Amygdala (tissue), 56 donors: ENCODE measurements around the gene CLN6.
"Not testable (repeated sequence)": the region's sequence is repeated elsewhere in the genome, so short reads cannot be mapped to it uniquely, and the experiment has no call there.

Experiments
- DNase-seq, 56 donors: peaks; one replicate each; lab custom pipeline; 2025; lab: John Stamatoyannopoulos, UW

Gene CLN6

DNA sequence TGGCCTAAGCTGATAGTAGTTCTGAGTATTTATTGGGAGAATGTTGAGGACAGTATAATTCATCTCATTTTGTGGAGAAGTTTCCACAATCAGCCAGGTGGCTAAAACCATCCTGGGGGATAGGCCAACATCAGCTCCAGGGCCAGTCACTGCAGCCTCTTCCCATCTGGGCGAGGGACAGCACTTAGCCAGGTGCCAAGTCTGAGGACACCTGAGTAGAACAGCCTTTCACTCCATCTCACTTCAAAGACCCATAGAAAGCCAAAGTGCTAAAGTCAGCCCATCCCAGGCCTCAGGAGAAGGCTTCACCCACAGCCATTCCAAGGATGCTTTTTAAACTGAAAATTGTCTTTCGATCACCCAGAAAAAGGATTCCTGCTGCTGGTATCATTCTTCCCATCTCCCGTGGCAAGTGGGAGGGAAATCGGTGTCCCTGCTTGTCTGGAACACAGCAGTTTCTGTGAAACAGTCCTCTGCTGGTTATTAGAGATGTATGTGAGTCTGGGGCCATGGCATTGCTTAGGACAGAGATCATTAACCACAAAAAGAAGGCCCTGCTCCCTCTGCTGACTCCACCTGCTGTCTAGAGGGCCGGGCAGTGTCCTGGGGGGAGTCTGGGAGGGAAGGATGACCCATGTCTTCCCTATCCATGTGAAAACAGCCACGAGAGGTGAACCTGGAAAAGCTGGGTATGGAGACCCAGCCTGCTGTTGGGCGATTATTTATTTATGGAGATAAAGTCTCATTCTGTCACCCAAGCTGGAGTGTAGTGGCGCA lies 34.0 kb downstream of the CLN6 start:
- no peak for DNase-seq

DNA sequence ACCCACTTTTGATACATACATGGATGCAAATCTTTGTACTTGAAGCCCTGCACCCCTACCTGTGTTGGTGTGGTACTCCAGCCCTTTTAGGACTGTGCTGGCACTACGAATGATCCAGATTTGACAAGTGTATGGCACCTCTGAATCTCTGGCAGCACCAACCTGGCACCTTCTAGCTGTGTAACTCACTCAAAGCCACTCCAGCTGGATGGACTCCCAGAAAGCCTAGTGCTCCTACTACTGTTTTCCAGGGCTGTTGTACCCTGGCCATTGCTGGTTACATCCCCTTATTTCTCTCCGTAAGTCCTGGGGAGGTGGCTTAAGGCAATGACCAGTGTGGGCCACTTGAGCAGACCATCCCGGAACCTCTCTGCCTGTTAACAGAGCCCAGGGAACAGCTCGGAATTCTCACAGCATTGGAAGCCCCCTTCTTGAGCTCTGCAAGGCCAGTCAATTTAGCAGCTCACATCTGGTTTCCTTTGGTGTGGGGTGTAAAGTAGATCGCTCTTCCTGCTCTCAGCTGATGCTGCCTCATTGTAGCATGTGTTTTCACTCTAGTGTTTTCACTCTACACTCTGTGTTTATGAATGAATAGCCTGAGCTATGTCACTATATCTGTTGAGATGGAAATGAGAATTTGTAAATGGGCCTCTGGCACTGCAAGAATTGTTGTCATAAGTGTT lies 36.6 kb downstream of the CLN6 start:
- DNase-seq, result peak in 10 of 56 donors; percentile 24 to 59 (median 34)

DNA sequence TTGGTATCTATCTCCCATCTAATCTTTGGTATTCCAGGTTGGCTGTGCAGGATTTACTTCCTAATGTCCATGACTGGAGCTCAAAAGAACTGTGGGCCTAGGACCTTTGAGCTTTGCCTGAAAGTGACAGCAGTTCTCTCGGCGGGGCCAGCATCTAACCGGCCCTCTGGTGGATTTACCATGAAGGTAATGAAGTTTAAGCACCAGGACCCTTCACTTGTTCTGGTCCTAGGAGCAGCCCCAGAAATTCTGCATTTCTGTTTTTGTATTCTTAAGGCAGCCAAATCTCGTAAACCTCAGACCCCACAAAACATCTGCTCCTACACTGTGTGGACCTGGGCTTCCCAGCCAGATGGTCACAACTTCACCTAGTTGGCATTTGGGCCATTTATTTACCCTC lies 37.4 kb downstream of the CLN6 start:
- no peak for DNase-seq

DNA sequence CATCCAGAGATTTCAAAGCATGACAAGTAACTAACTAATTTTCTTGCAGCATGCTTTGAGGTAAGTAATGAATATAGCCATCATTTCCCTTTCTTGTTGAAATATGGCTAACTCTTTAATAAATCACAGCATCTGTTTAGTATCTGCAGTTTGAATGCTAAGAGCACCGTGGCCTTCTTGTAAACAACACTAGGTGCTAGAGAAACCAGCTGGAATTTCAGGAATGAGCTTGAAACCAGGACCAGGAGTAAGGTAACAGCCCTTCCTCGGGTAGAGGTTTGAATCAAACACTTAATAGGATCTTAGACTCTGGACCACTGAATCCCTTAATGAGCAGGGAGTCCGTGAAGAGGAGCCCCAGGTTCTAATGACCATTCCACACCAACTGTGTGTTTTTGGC lies 38.0 kb downstream of the CLN6 start:
- no peak for DNase-seq

DNA sequence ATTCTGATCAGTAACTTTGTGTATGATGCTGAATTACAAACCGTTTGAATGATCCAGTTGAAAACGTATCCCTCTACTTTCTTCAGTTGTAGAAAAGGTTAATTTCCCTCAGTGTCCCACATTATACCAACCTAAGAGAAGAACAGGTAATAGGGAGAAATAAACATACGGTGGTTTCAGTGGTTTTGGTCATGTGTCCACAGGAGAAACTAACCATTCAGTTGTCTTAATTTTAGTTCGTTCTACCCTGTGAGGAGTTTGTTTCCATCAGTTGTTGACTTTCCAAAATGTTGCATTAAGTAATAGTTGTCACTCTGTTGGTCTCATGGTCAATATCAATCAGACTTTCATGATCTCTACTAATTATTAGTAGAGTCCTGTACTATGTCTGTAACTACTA lies 39.5 kb downstream of the CLN6 start:
- no peak for DNase-seq

DNA sequence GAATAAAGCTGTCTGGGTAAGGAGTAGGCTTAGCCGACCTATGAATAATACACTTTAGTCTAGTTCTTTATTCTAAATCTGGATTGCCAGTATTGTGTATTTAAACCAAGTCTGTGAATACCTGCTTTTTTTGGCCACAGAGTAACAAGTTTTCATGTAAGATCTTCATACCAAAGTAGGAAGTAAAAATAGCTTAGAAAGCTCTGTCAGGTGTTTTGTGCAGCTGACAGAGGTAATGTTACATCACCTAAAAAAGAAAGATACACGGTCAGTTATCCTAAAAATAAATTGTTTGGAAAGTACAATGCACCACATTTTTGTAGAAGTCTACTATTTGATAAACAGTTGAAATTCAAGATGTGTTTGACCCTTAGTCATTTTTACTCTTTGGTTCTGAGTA lies 40.9 kb downstream of the CLN6 start:
- DNase-seq, result no peak

DNA sequence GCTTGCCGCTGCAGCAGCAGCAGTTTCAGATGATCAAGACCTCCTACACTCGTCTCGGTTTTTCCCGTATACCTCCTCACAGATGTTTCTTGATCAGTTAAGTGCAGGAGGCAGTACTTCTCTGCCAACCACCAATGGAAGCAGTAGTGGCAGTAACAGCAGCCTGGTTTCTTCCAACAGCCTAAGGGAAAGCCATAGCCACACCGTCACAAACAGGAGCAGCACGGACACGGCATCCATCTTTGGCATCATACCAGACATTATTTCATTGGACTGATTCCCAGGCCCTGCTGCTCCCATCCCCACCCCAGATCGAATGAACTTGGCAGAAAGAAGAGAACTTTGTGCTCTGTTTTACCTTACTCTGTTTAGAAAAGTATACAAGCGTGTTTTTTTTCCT lies 42.0 kb downstream of the CLN6 start:
- DNase-seq, result peak in 21 of 56 donors; percentile 18 to 73 (median 42)

DNA sequence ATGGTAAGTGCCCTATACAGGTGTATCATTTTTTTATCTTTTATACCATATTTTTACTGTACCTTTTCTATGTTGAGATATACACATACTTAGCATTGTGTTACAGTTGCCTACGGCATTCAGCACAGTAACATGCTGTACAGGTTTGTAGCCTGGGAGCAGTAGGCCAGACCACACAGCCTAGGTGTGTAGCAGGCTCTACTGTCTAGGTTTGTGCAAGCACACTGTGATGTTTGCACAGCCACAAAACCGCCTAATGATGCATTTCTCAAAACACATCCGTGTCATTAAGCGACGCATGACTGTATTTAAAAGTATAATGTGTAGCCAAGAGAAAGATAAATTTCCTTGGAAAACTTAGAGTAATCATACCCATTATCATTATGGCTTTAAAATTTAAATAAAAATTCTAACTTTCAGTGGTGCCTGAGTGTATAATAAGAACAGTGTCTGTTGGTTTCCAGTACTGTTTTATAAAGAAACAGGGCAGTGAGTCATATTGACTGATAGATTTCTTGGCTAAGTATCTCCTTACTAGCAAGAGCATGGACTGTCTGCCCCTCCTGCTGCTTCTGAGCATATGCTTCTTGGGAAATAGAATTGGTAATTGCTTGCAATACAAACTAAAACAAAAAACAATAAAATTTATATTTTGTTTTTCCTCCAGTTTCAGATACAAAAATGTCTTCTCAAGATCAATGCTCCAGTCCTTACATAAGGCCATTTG lies 42.7 kb downstream of the CLN6 start:
- DNase-seq, result no peak

DNA sequence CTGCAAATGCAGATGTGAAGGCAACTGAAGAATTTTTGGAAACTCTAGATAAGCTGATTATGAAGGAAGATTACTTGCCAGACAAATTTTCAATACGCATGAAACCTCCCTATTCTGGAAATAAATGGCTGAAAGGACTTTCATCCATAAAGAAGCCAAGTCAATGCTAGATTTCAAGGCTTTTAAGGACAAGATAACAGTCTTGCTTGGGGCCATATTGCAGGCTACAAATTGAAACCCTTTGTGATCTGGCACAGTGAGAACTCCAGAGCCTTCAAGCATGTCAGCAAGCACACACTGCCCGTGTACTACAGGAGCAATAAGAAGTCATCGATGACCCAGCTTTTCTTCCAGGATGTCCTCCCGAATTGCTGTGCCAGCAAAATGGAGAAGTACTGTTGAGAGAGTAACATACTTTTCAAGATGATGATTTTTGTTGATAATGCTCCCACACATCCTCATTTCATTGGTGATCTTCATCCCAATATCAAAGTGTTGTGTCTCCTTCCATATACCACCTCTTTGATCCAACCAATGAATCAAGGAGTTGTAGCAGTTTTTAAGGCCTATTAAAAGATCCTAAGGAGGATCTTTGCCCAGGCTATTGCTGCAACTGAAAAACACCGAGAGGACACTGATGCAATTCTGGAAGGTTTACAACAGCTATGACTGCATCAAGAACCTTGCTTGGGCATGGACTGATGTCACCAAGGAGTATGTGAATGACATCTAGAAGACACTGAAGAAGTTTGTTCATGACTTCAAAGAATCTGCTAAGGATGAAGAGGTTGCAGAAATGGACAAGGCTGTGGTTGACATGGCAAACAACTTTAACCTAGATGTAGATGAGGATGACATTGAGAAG lies 44.7 kb downstream of the CLN6 start:
- DNase-seq, result no peak

DNA sequence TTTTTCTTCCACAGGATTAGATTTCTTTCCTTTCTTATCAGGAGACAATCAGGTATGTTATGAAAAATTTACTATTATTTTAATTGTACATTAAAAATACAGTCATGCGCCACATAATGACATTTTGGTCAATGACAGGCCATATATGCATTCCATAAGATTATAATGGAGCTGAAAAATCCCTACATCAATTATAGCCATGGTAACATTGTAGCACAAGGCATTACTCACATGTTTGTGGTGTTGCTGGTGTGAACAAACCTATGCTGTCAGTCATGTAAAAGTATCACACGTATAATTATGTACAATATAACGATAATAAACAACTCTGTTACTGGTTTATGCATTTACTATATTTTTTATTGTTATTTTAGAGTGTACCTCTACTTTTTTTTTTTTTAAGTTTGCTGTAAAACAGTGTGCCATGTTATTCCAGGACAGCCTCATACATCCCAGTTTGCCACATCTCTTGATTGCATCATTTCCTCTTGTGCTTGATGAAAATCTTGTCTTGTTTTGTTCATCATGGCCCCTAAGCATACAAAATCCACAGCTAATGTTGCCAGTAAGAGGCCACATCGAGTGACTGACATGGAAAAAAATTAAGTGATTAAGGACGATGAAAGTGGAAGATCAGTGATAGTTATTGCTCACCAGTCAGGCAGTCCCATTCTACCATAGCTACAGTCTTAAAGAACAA lies 45.8 kb downstream of the CLN6 start:
- DNase-seq, result no peak

DNA sequence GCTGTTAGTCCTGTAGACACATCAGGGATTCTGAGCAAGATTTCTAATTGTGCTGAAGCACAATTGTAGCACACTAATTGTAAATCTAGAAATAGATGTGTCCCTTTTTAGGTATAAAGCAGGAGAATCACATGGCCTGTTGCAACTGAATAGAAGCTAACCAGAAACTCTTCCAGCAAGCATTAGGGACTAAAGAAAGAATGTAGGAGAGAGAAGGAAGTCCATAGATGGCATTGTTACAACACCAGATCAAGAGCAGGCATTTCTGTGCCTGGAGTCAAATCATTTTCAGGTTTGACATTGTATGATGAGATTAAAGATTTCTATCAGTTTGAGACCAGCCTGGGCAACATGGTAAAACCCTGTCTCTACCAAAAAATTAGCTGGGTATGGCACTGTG lies 51.8 kb downstream of the CLN6 start:
- DNase-seq, result no peak

DNA sequence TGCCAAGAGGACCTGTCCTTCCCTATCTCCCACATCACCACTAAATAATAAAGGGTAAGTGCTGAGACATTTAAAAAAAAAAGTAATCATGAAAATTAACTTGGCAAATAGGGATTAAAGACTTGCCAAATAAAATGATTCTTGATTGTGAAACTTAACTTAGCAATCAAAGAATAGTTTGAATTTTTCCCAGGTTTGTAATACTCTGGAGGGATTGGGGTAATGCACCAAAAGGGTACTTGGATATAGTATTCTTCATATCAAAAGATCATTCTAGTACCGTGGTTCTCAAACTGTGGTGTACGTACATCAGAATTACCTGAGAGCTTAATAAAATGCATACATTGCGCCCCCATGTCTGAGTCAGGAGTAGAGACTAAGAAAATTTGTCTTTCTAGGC lies 52.9 kb downstream of the CLN6 start:
- no peak for DNase-seq

DNA sequence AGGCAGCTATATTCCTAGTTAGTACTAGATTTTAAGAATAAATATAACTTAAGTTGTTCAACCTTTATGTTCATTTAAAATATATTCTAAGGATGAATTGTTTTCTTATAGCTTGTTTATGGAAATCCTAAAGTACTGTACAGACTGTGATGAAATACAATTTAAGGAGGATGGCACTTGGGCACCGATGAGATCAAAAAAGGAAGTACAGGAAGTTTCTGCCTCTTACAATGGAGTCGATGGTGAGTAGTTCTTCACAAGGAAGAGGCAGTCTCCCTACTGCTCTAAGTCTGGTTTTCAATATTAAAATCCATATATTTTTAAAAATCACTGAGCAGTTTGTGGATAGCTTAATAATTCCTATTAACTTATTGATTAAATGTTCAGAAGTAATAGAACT lies 54.0 kb downstream of the CLN6 start:
- no peak for DNase-seq

DNA sequence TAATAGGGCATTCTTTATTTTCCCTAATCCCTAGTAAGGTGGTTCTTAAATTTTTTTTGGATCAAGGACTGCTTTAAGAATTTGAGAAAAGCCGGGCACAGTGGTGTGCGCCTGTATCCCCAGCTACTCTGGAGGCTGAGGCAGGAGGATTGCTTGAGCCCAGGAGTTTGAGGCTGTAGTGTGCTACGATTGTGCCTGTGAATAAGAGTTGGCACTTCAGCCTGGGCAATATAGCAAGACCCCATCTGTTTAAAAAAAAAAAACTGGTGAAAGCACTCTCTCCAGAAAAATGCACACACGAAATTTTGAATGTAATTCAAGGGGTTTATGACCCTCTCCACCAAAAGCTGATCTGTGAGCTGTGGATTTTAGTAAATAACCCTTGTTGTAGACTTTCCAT lies 56.4 kb downstream of the CLN6 start:
- DNase-seq, result no peak

DNA sequence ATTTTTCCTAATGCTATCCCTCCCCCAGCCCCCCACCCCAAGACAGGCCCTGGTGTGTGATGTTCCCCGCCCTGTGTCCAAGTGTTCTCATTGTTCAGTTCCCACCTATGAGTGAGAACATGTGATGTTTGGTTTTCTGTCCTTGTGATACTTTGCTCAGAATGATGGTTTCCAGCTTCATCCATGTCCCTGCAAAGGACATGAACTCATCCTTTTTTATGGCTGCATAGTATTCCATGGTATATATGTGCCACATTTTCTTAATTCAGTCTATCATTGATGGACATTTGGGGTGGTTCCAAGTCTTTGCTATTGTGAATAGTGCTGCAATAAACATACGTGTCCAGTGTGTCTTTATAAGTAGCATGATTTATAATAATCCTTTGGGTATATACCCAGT lies 57.5 kb downstream of the CLN6 start:
- not testable (repeated sequence) for DNase-seq

DNA sequence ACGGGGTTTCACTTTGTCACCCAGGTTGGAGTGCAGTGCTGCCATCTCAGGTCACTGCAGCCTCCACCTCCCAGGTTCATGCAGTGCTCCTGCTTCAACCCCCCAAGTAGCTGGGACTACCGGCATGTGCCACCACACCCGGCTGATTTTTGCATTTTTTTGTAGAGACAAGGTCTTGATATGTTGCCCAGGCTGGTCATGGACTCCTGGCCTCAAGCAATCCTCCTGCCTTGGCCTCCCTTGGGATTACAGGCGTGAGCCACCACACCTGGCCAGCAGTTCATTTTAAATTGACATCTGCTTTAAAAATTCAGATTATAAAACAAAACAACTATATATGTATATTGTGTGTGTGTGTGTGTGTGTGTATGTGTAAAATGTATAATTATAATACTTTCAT lies 62.7 kb downstream of the CLN6 start:
- no peak for DNase-seq

DNA sequence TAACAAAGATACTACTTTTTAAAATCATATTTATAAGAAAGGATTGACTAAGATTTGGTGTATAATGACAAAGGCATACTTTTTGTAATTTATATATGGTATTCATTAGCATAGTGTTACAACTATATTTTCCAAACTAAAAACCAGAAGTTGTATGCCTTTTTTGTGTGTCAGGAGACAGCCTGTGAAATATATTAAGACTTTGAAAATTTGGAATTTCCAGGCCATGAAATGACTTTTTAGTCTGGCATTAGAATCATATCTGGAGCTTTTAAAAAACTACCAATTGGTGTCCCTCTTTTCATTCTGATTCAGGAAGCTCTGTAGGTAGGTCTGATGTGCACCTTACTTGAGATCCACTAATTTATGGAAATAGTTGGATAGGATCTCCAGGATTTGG lies 66.3 kb downstream of the CLN6 start:
- DNase-seq, result no peak

DNA sequence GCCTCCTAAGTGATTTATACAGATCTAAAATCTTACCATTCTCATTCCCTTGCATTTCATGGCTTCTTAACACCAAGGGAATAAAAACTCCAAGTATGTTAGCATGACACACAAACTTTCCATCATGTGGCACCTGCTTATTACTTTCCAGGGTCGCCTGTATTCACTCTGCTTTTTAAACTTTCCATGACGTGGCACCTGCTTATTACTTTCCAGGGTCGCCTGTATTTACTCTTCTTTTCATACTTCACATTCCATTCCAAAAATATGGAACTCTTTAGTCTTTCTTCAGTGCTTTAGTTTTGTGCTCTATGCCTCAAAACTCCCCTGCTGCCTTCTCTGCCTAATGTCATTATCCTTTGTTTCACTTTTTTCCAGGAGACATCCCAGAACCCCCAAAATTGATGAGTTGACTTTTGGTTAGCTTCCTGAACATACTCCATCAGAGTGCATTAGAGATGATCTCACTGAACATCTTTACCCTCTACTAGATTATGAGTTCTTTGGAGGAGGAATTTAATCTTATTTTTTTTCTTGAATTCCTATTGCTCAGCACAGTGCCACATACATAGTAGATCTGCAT lies 71.4 kb downstream of the CLN6 start:
- no peak for DNase-seq

DNA sequence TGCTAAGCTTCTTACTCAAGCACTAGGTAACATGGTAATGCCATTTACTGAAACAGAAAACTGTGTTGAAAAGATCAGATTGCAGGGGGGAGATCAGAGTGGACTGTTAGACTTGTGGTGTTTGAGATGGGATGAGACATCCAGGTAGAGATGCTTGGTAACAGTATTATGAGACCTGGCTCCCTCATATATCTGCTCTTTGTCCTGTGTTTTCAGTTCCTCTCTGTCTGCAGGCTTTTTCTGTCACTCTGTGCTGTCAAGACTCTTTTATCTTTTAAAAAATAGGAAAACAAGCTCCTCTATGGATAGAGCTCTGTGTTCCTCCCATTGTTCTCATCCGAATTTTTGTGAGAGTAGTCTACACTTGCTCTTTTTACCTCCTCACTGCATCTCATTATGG lies 72.5 kb downstream of the CLN6 start:
- no peak for DNase-seq
